IMR-90 (cell line): Measurements from ENCODE around the gene COL25A1. TPM values are rescaled to one million over a fixed set of nuclear protein-coding genes. Genes with fewer than 3 reads are reported as not detected.

Experiments
- ATAC-seq: fragments of 200-7000 bp; cut with Tn5 transposase; 2 replicates; pipeline ENCODE4 v1.9.1; 2020; ENCODE audit warnings: low read depth, mild to moderate bottlenecking, moderate library complexity
- BruUV-seq: library from RNA; stranded (reverse); fragments of 400-500 nt; replicated peaks from 2 replicates; lab custom pipeline; 2021; lab: Mats Ljungman, UMichigan
- CTCF ChIA-PET: fragments of 300-600 bp; formaldehyde crosslinking; extraction: SDS; loops from one replicate; lab custom pipeline; 2021; ENCODE audit warnings: antibody characterized with exemption; lab: Yijun Ruan, JAX
- POLR2A ChIA-PET: fragments of 300-600 bp; sonication (Branson Sonifier 250); formaldehyde crosslinking; loops from one replicate; lab custom pipeline; 2022; ENCODE audit warnings: antibody characterized with exemption; ENCODE audit not compliant: unreplicated experiment; lab: Charles Lee
- DNase-seq: peaks from one replicate; pipeline ENCODE4 v3.0.0; 2013
- H2AFZ ChIP-seq: replicated peaks from 2 replicates; pipeline ENCODE3; 2013; ENCODE audit warnings: low read length, mild to moderate bottlenecking; ENCODE audit not compliant: poor library complexity
- H2AK5ac ChIP-seq: 2 replicates; pipeline ENCODE4 v1.6.1; 2013; ENCODE audit warnings: low read depth, low read length, inconsistent platforms
- H2AK9ac ChIP-seq: replicated peaks from 2 replicates; pipeline ENCODE3; 2013; ENCODE audit warnings: mild to moderate bottlenecking, low read depth, low read length, moderate library complexity; ENCODE audit not compliant: poor library complexity
- H2BK120ac ChIP-seq: 2 replicates; pipeline ENCODE4 v1.6.1; 2013; ENCODE audit warnings: low read depth, low read length, inconsistent platforms
- H2BK15ac ChIP-seq: 3 replicates; pipeline ENCODE4 v1.6.1; 2013; ENCODE audit warnings: low read depth, low read length, inconsistent platforms
- H2BK20ac ChIP-seq: 2 replicates; pipeline ENCODE4 v1.6.1; 2013; ENCODE audit warnings: low read depth, mild to moderate bottlenecking, inconsistent platforms, low read length, moderate library complexity
- H2BK5ac ChIP-seq: 2 replicates; pipeline ENCODE4 v1.6.1; 2013; ENCODE audit warnings: mild to moderate bottlenecking, low read depth, low read length, inconsistent platforms; ENCODE audit not compliant: poor library complexity, severe bottlenecking
- H3K14ac ChIP-seq: replicated peaks from 2 replicates; pipeline ENCODE4 v1.6.1; 2013; ENCODE audit warnings: low read depth, low read length, inconsistent platforms
- H3K18ac ChIP-seq: 2 replicates; pipeline ENCODE4 v1.6.1; 2013; ENCODE audit warnings: low read depth, low read length, control low read depth
- H3K23ac ChIP-seq: 2 replicates; pipeline ENCODE4 v1.6.1; 2013; ENCODE audit warnings: low read depth, low read length, inconsistent platforms
- H3K27ac ChIP-seq: 2 replicates; pipeline ENCODE4 v1.5.1; 2013; ENCODE audit warnings: mild to moderate bottlenecking, control low read depth, low read length; ENCODE audit not compliant: insufficient read depth
- H3K27me3 ChIP-seq: 2 replicates; pipeline ENCODE4 v1.6.1; 2013; ENCODE audit warnings: low read length; ENCODE audit not compliant: control insufficient read depth, insufficient read depth
- H3K36me3 ChIP-seq: 2 replicates; pipeline ENCODE4 v1.6.1; 2013; ENCODE audit warnings: low read length, mixed read lengths; ENCODE audit not compliant: control insufficient read depth, insufficient read depth
- H3K4ac ChIP-seq: 2 replicates; pipeline ENCODE4 v1.6.1; 2013; ENCODE audit warnings: low read depth, low read length, inconsistent platforms
- H3K4me1 ChIP-seq: 2 replicates; pipeline ENCODE4 v1.6.1; 2013; ENCODE audit warnings: low read length, mixed read lengths; ENCODE audit not compliant: control insufficient read depth, insufficient read depth
- H3K4me2 ChIP-seq: 2 replicates; pipeline ENCODE4 v1.6.1; 2013; ENCODE audit warnings: low read depth, mild to moderate bottlenecking, control low read depth, low read length, moderate library complexity
- H3K4me3 ChIP-seq: 2 replicates; pipeline ENCODE4 v1.5.1; 2013; ENCODE audit warnings: low read depth, mild to moderate bottlenecking, control low read depth, low read length, moderate library complexity; ENCODE audit not compliant: insufficient read depth
- H3K56ac ChIP-seq: 2 replicates; pipeline ENCODE4 v1.6.1; 2013; ENCODE audit warnings: low read length, inconsistent platforms; ENCODE audit not compliant: insufficient read depth; ENCODE audit errors: extremely low read depth
- H3K79me1 ChIP-seq, 2 experiments: 2 replicates each; pipeline ENCODE4 v1.6.1; 2013; ENCODE audit warnings: low read length in 2 of 2, inconsistent platforms in 1 of 2, low read depth in 1 of 2
- H3K9ac ChIP-seq: 2 replicates; pipeline ENCODE4 v1.6.1; 2013; ENCODE audit warnings: low read depth, low read length, control low read depth
- H3K9me1 ChIP-seq: 2 replicates; pipeline ENCODE4 v1.6.1; 2013; ENCODE audit warnings: low read length, inconsistent platforms; ENCODE audit not compliant: insufficient read depth
- H3K9me3 ChIP-seq: 2 replicates; pipeline ENCODE4 v1.6.1; 2013; ENCODE audit warnings: low read length; ENCODE audit not compliant: control insufficient read depth, insufficient read depth
- H4K20me1 ChIP-seq: 2 replicates; pipeline ENCODE4 v1.6.1; 2013; ENCODE audit warnings: low read length, inconsistent platforms; ENCODE audit not compliant: insufficient read depth
- H4K5ac ChIP-seq: 2 replicates; pipeline ENCODE4 v1.6.1; 2013; ENCODE audit warnings: mild to moderate bottlenecking, low read depth, low read length, control low read depth
- H4K8ac ChIP-seq, 2 experiments: 2 replicates each; pipeline ENCODE4 v1.6.1; 2013; ENCODE audit warnings: low read depth in 2 of 2, low read length in 2 of 2, control low read depth in 1 of 2, inconsistent platforms in 1 of 2
- H4K91ac ChIP-seq: 2 replicates; pipeline ENCODE4 v1.6.1; 2013; ENCODE audit warnings: low read depth, low read length, inconsistent platforms; ENCODE audit not compliant: insufficient read depth
- BHLHE40 ChIP-seq: fragments of 150-350 bp; IDR thresholded peaks from 2 replicates; pipeline ENCODE4 v1.6.1; 2016; ENCODE audit warnings: mild to moderate bottlenecking, low read depth, low read length
- CEBPB ChIP-seq: IDR thresholded peaks from 2 replicates; pipeline ENCODE4 v1.6.1; 2012; ENCODE audit warnings: low read depth, low read length, improper control_type of control experiment
- CHD1 ChIP-seq: IDR thresholded peaks from 2 replicates; pipeline ENCODE4 v1.6.1; 2012; ENCODE audit warnings: low read depth, low read length, improper control_type of control experiment
- CTCF ChIP-seq: conservative IDR thresholded peaks from 2 replicates; pipeline ENCODE4 v1.5.1; 2012; ENCODE audit warnings: mild to moderate bottlenecking, low read depth, low read length, improper control_type of control experiment
- ELK1 ChIP-seq: fragments of 150-350 bp; IDR thresholded peaks from 2 replicates; pipeline ENCODE4 v1.6.1; 2016; ENCODE audit warnings: low read depth, mild to moderate bottlenecking, low read length, moderate library complexity, borderline replicate concordance
- FOS ChIP-seq: fragments of 150-350 bp; IDR thresholded peaks from 2 replicates; pipeline ENCODE4 v1.6.1; 2016; ENCODE audit warnings: low read depth, low read length
- MAFK ChIP-seq: IDR thresholded peaks from 2 replicates; pipeline ENCODE4 v1.6.1; 2012; ENCODE audit warnings: low read depth, low read length, improper control_type of control experiment
- MAZ ChIP-seq: IDR thresholded peaks from 2 replicates; pipeline ENCODE4 v1.6.1; 2012; ENCODE audit warnings: low read depth, mild to moderate bottlenecking, low read length, improper control_type of control experiment, moderate library complexity, borderline replicate concordance
- MXI1 ChIP-seq: IDR thresholded peaks from 2 replicates; pipeline ENCODE4 v1.6.1; 2012; ENCODE audit warnings: low read depth, mild to moderate bottlenecking, low read length, moderate library complexity, borderline replicate concordance
- NFE2L2 ChIP-seq: fragments of 150-350 bp; IDR thresholded peaks from 2 replicates; pipeline ENCODE4 v1.6.1; 2016; ENCODE audit warnings: low read depth, mild to moderate bottlenecking, low read length
- POLR2A ChIP-seq: IDR thresholded peaks from 2 replicates; pipeline ENCODE4 v1.6.1; 2012; ENCODE audit warnings: mild to moderate bottlenecking, low read depth, low read length
- RAD21 ChIP-seq: IDR thresholded peaks from 2 replicates; pipeline ENCODE4 v1.6.1; 2012; ENCODE audit warnings: low read length, improper control_type of control experiment
- RCOR1 ChIP-seq: IDR thresholded peaks from 2 replicates; pipeline ENCODE4 v1.6.1; 2012; ENCODE audit warnings: mild to moderate bottlenecking, low read length, improper control_type of control experiment; ENCODE audit not compliant: insufficient replicate concordance
- RFX5 ChIP-seq: IDR thresholded peaks from 2 replicates; pipeline ENCODE4 v1.8.0; 2012; ENCODE audit warnings: low read depth, mild to moderate bottlenecking, low read length, moderate library complexity
- SMC3 ChIP-seq: fragments of 150-350 bp; IDR thresholded peaks from 2 replicates; pipeline ENCODE4 v1.6.1; 2016; ENCODE audit warnings: low read depth, mild to moderate bottlenecking, antibody characterized with exemption, low read length, moderate library complexity
- USF2 ChIP-seq: fragments of 150-350 bp; IDR thresholded peaks from 2 replicates; pipeline ENCODE4 v1.6.1; 2017; ENCODE audit warnings: mild to moderate bottlenecking, antibody characterized with exemption, low read length, low read depth
- WGBS, 2 experiments: methylation state at CpG; one replicate each; pipeline versions ENCODE4 v1.1.5 to v1.1.7; 2013; ENCODE audit warnings: missing lambda C conversion rate in 2 of 2; ENCODE audit not compliant: insufficient read length in 1 of 2; ENCODE audit errors: extremely low coverage in 2 of 2; 5-methylcytosine and 5-hydroxymethylcytosine counted together
- dilution Hi-C: fragments of 300-500 bp; cut with HindIII; formaldehyde crosslinking; loops from one replicate; pipeline ENCODE4 v1.14.3; 2018; ENCODE audit warnings: low sequenced_read_pairs; ENCODE audit not compliant: unreplicated experiment
- in situ Hi-C: fragments of 300-500 bp; cut with MboI; formaldehyde crosslinking; loops from 3 replicates; pipeline ENCODE4 v1.14.3; 2019; ENCODE audit warnings: low sequenced_read_pairs, inconsistent platforms, mixed read lengths
- intact Hi-C: fragments of 100-400 bp; cut with micrococcal nuclease; formaldehyde crosslinking; loops from 2 replicates; pipeline ENCODE4 v1.10.0; 2022
- polyA plus RNA-seq, 3 experiments: library from polyadenylated mRNA; depleted of rRNA; stranded (reverse); fragments of >200 nt; gene quantifications; 2 replicates each; pipeline ENCODE4 v1.2.3, GENCODE V29; 2012; ENCODE audit warnings: low replicate concordance in 1 of 3
- total RNA-seq: library from RNA; depleted of rRNA; stranded (reverse); fragments of >200 nt; gene quantifications from 2 replicates; pipeline ENCODE4 v1.2.3, GENCODE V29; 2012

Gene COL25A1
- total and polyA plus RNA-seq, 2 of the 4 experiments (the other 2 are of a cell fraction), result under 0.01 to 0.05 TPM

GRCh38 chr4:109207061-109207460 lies 95.4 kb downstream of the COL25A1 start:
- Histone ChIP-seq H3K4me1 (no peaks in the 10 kb centered on the region), H2AFZ (no peak overlapping the region), H2BK5ac (no peak overlapping the region), H3K27me3 (no peaks in the 10 kb centered on the region; the same call in 1 of the 2 replicates), H2AK9ac (no peak overlapping the region), H3K18ac (no peak overlapping the region), H4K20me1 (no peaks in the 10 kb centered on the region), H3K9me1 (no peaks in the 10 kb centered on the region), H3K4me3 (no peak overlapping the region), H3K23ac (no peak overlapping the region), H3K14ac (no peak overlapping the region), H2BK120ac (no peak overlapping the region), H2AK5ac (no peak overlapping the region), H3K27ac (no peak overlapping the region), H4K91ac (no peak overlapping the region), H3K9ac (no peak overlapping the region), H3K36me3 (no peaks in the 10 kb centered on the region), H3K4ac (no peak overlapping the region), H2BK15ac (no peak overlapping the region), H4K5ac (no peak overlapping the region), H3K9me3 (no peaks in the 10 kb centered on the region), H4K8ac (no peak overlapping the region), H2BK20ac (no peak overlapping the region), H3K56ac (no peak overlapping the region), H3K79me1 (no peaks in the 10 kb centered on the region), H3K4me2 (no peak overlapping the region)
- ATAC-seq (peak; percentile 75), DNase-seq (peak; percentile 71)
- ChIA-PET CTCF (no interaction called here), POLR2A (no interaction called here)
- dilution Hi-C loops, result no loop called here
- in situ Hi-C loops, result no loop called here
- WGBS, 2 experiments, result no CpG with 5 or more reads among the region's 1 CpG
- no peak for TF ChIP-seq USF2
- TF ChIP-seq MXI1, result no peak
- no peak for TF ChIP-seq FOS
- TF ChIP-seq RFX5, result no peak
- TF ChIP-seq SMC3, result no peak
- TF ChIP-seq CHD1, result no peak
- TF ChIP-seq NFE2L2, result no peak
- no peak for TF ChIP-seq CEBPB
- no peak for TF ChIP-seq BHLHE40
- no peak for TF ChIP-seq MAFK
- TF ChIP-seq RAD21, result no peak
- TF ChIP-seq RCOR1, result no peak
- TF ChIP-seq POLR2A, result no peak
- no peak for TF ChIP-seq ELK1
- no peak for TF ChIP-seq CTCF
- TF ChIP-seq MAZ, result no peak
- BruUV-seq, result no TSS peak
- intact Hi-C loops, result no loop called here
